GM23338 (cell line): ENCODE results near the gene TMEM121. TPM values are rescaled to one million over a fixed set of nuclear protein-coding genes. Genes with fewer than 3 reads are reported as not detected.

Experiments
- ATAC-seq: fragments of 200-7000 bp; cut with Tn5 transposase; 3 replicates; pipeline ENCODE4 v1.9.1; 2020
- DNase-seq: peaks from one replicate; pipeline ENCODE4 v3.0.0-alpha.2; 2015; ENCODE audit warnings: low spot score
- H2AFZ ChIP-seq: fragments of 200-600 bp; sonication (generic); 2 replicates; pipeline ENCODE4 v1.8.0; 2016; ENCODE audit warnings: antibody characterized with exemption, mild to moderate bottlenecking, moderate library complexity
- H3F3A ChIP-seq: fragments of 200-600 bp; sonication (generic); replicated peaks from 2 replicates; pipeline ENCODE4 v1.8.0; 2017; ENCODE audit warnings: antibody characterized with exemption, mixed run types, low read depth
- H3K27ac ChIP-seq: fragments of 200-600 bp; sonication (generic); 2 replicates; pipeline ENCODE4 v1.6.1; 2016; ENCODE audit warnings: low read depth
- H3K27me3 ChIP-seq: fragments of 200-600 bp; sonication (generic); 2 replicates; pipeline ENCODE4 v1.8.0; 2016; ENCODE audit warnings: mild to moderate bottlenecking, mixed run types, moderate library complexity; ENCODE audit not compliant: insufficient read depth
- H3K36me3 ChIP-seq: fragments of 200-600 bp; sonication (generic); 2 replicates; pipeline ENCODE4 v1.8.0; 2016; ENCODE audit warnings: mild to moderate bottlenecking; ENCODE audit not compliant: insufficient read depth
- H3K4me1 ChIP-seq: fragments of 200-600 bp; sonication (generic); 2 replicates; pipeline ENCODE4 v1.8.0; 2016; ENCODE audit warnings: mild to moderate bottlenecking, moderate library complexity; ENCODE audit not compliant: insufficient read depth
- H3K4me2 ChIP-seq: fragments of 200-600 bp; sonication (generic); 2 replicates; pipeline ENCODE4 v1.7.1; 2017; ENCODE audit warnings: mixed run types
- H3K4me3 ChIP-seq: fragments of 200-600 bp; sonication (generic); 2 replicates; pipeline ENCODE4 v1.6.1; 2016; ENCODE audit warnings: mixed run types
- H3K79me2 ChIP-seq: fragments of 200-600 bp; sonication (generic); replicated peaks from 2 replicates; pipeline ENCODE4 v1.8.0; 2017; ENCODE audit warnings: mild to moderate bottlenecking; ENCODE audit not compliant: insufficient read depth
- H3K9me2 ChIP-seq: fragments of 200-600 bp; sonication (generic); 2 replicates; pipeline ENCODE4 v1.8.0; 2017; ENCODE audit not compliant: insufficient read depth
- H4K20me1 ChIP-seq: fragments of 200-600 bp; sonication (generic); replicated peaks from 2 replicates; pipeline ENCODE4 v1.8.0; 2017; ENCODE audit warnings: mild to moderate bottlenecking; ENCODE audit not compliant: insufficient read depth
- H3K27ac Mint-ChIP-seq: 2 replicates; pipeline ENCODE4 v1.8.0; 2020; ENCODE audit warnings: inconsistent platforms, mild to moderate bottlenecking, moderate library complexity, mixed read lengths
- H3K27me3 Mint-ChIP-seq: 3 replicates; pipeline ENCODE4 v1.8.0; 2022; ENCODE audit warnings: low read depth, mild to moderate bottlenecking, moderate library complexity, mixed read lengths, inconsistent platforms; ENCODE audit not compliant: insufficient read depth, poor library complexity
- H3K36me3 Mint-ChIP-seq: 3 replicates; pipeline ENCODE4 v1.8.0; 2021; ENCODE audit warnings: low read depth, mild to moderate bottlenecking, inconsistent platforms, moderate library complexity, mixed read lengths
- H3K4me1 Mint-ChIP-seq: 3 replicates; pipeline ENCODE4 v1.8.0; 2020; ENCODE audit warnings: mild to moderate bottlenecking, inconsistent platforms, mixed read lengths
- H3K4me3 Mint-ChIP-seq: 3 replicates; pipeline ENCODE4 v1.8.0; 2021; ENCODE audit warnings: moderate library complexity, mild to moderate bottlenecking, inconsistent platforms, mixed read lengths
- H3K9me3 Mint-ChIP-seq: 3 replicates; pipeline ENCODE4 v1.8.0; 2020; ENCODE audit warnings: moderate library complexity, mild to moderate bottlenecking, inconsistent platforms, mixed read lengths
- CREB1 ChIP-seq: fragments of 250-450 bp; sonication (Bioruptor Pico); IDR thresholded peaks from 2 replicates; pipeline ENCODE4 v1.5.0; 2020; ENCODE audit warnings: low read depth, mild to moderate bottlenecking, moderate library complexity
- JUNB ChIP-seq: IDR thresholded peaks from one replicate; pipeline ENCODE4 v1.6.1; 2016; ENCODE audit warnings: antibody characterized with exemption; ENCODE audit not compliant: unreplicated experiment
- NANOG ChIP-seq: IDR thresholded peaks from 2 replicates; pipeline ENCODE4 v1.6.1; 2016; ENCODE audit warnings: antibody characterized with exemption, borderline replicate concordance
- POLR2AphosphoS5 ChIP-seq: IDR thresholded peaks from 2 replicates; pipeline ENCODE4 v1.6.1; 2016; ENCODE audit warnings: antibody characterized with exemption, low read depth
- STAT1 ChIP-seq: IDR thresholded peaks from one replicate; pipeline ENCODE4 v1.6.1; 2016; ENCODE audit warnings: antibody characterized with exemption; ENCODE audit not compliant: unreplicated experiment
- ZNF114 ChIP-seq: fragments of 250-450 bp; sonication (Bioruptor Pico); IDR thresholded peaks from 2 replicates; pipeline ENCODE4 v1.5.0; 2020; ENCODE audit warnings: mild to moderate bottlenecking, moderate library complexity
- polyA plus RNA-seq: library from polyadenylated mRNA; unstranded; fragments of >200 nt; fragmentation: Nextera tagmentation; extraction: Ambion mirVana; gene quantifications from 2 replicates; pipeline ENCODE4 v1.2.1, GENCODE V29; 2016
- total RNA-seq: library from RNA; depleted of rRNA; stranded (reverse); fragments of >200 nt; shearing (Covaris generic); gene quantifications from 2 replicates; pipeline ENCODE4 v1.2.3, GENCODE V29; 2014
- TF ChIP-seq, protein P1 (sequence below), 2 experiments: fragments of 200-600 bp in 1 of 2; sonication (generic) in 1 of 2; conservative IDR thresholded peaks; 2 replicates each; pipeline versions ENCODE4 v1.5.1 to v1.6.1; 2016 to 2017; ENCODE audit warnings: antibody characterized with exemption in 2 of 2, low read depth in 2 of 2, mild to moderate bottlenecking in 2 of 2, moderate library complexity in 1 of 2
- TF ChIP-seq, protein P2 (sequence below): IDR thresholded peaks from 2 replicates; pipeline ENCODE4 v1.6.1; 2016; ENCODE audit warnings: antibody characterized with exemption
- TF ChIP-seq, protein P3 (sequence below): IDR thresholded peaks from one replicate; pipeline ENCODE4 v1.6.1; 2018; ENCODE audit warnings: antibody characterized with exemption; ENCODE audit not compliant: unreplicated experiment
- TF ChIP-seq, protein P4 (sequence below): fragments of 250-450 bp; sonication (Bioruptor Pico); IDR thresholded peaks from 2 replicates; pipeline ENCODE4 v1.5.0; 2020; ENCODE audit warnings: mild to moderate bottlenecking, moderate library complexity

Gene TMEM121
- total and polyA plus RNA-seq, 2 experiments from 2014 or later: 0.13 to 1.3 TPM

DNA sequence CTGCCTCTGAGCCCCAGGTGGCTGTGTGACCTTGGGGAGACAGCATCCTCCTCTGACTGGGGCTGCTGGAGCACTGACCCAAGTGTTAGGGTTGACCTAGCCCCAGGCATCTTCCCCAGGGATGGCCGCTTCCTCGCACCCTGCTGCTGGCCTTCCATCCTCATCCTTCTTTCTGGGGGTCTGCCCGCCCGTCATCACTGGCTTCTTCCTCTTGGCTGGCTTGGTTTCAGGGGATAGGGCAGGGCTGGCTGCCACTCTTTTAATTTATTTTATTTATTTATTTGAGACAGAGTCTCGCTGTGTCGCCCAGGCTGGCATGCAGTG lies 31.8 kb upstream of the TMEM121 start:
- Mint-ChIP-seq H3K36me3 (no peaks in the 10 kb centered on the region), H3K9me3 (peaks cover 6% of the 10 kb centered on the region; the same call in 2 of the 3 replicates), H3K27ac (no peak overlapping the region), H3K4me3 (no peak overlapping the region), H3K4me1 (peaks cover 2% of the 10 kb centered on the region; the same call in 2 of the 3 replicates), H3K27me3 (peaks cover 14% of the 10 kb centered on the region)
- Histone ChIP-seq H3K4me3 (no peak overlapping the region), H3K36me3 (no peaks in the 10 kb centered on the region), H2AFZ (no peak overlapping the region), H3K27ac (no peak overlapping the region), H4K20me1 (no peaks in the 10 kb centered on the region), H3K4me1 (no peaks in the 10 kb centered on the region), H3K4me2 (no peak overlapping the region), H3K79me2 (no peaks in the 10 kb centered on the region), H3K27me3 (peaks cover 6% of the 10 kb centered on the region), H3K9me2 (peaks cover 3% of the 10 kb centered on the region; the same call in 1 of the 2 replicates), H3F3A (peaks cover 4% of the 10 kb centered on the region; the same call in 1 of the 2 replicates)
- DNase-seq (no peak), ATAC-seq (no peak)
- no peak for TF ChIP-seq CREB1 (CRISPR knock-in tag)
- TF ChIP-seq, protein P1, sequence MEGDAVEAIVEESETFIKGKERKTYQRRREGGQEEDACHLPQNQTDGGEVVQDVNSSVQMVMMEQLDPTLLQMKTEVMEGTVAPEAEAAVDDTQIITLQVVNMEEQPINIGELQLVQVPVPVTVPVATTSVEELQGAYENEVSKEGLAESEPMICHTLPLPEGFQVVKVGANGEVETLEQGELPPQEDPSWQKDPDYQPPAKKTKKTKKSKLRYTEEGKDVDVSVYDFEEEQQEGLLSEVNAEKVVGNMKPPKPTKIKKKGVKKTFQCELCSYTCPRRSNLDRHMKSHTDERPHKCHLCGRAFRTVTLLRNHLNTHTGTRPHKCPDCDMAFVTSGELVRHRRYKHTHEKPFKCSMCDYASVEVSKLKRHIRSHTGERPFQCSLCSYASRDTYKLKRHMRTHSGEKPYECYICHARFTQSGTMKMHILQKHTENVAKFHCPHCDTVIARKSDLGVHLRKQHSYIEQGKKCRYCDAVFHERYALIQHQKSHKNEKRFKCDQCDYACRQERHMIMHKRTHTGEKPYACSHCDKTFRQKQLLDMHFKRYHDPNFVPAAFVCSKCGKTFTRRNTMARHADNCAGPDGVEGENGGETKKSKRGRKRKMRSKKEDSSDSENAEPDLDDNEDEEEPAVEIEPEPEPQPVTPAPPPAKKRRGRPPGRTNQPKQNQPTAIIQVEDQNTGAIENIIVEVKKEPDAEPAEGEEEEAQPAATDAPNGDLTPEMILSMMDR (conservative IDR thresholded peaks at IDR 0.05; ENCODE audit: low read depth in 2 of 2): no peak
- TF ChIP-seq POLR2AphosphoS5: no peak
- TF ChIP-seq, protein P2, sequence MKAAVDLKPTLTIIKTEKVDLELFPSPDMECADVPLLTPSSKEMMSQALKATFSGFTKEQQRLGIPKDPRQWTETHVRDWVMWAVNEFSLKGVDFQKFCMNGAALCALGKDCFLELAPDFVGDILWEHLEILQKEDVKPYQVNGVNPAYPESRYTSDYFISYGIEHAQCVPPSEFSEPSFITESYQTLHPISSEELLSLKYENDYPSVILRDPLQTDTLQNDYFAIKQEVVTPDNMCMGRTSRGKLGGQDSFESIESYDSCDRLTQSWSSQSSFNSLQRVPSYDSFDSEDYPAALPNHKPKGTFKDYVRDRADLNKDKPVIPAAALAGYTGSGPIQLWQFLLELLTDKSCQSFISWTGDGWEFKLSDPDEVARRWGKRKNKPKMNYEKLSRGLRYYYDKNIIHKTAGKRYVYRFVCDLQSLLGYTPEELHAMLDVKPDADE: no peak
- TF ChIP-seq, protein P3, sequence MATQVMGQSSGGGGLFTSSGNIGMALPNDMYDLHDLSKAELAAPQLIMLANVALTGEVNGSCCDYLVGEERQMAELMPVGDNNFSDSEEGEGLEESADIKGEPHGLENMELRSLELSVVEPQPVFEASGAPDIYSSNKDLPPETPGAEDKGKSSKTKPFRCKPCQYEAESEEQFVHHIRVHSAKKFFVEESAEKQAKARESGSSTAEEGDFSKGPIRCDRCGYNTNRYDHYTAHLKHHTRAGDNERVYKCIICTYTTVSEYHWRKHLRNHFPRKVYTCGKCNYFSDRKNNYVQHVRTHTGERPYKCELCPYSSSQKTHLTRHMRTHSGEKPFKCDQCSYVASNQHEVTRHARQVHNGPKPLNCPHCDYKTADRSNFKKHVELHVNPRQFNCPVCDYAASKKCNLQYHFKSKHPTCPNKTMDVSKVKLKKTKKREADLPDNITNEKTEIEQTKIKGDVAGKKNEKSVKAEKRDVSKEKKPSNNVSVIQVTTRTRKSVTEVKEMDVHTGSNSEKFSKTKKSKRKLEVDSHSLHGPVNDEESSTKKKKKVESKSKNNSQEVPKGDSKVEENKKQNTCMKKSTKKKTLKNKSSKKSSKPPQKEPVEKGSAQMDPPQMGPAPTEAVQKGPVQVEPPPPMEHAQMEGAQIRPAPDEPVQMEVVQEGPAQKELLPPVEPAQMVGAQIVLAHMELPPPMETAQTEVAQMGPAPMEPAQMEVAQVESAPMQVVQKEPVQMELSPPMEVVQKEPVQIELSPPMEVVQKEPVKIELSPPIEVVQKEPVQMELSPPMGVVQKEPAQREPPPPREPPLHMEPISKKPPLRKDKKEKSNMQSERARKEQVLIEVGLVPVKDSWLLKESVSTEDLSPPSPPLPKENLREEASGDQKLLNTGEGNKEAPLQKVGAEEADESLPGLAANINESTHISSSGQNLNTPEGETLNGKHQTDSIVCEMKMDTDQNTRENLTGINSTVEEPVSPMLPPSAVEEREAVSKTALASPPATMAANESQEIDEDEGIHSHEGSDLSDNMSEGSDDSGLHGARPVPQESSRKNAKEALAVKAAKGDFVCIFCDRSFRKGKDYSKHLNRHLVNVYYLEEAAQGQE: no peak
- TF ChIP-seq, protein P4, sequence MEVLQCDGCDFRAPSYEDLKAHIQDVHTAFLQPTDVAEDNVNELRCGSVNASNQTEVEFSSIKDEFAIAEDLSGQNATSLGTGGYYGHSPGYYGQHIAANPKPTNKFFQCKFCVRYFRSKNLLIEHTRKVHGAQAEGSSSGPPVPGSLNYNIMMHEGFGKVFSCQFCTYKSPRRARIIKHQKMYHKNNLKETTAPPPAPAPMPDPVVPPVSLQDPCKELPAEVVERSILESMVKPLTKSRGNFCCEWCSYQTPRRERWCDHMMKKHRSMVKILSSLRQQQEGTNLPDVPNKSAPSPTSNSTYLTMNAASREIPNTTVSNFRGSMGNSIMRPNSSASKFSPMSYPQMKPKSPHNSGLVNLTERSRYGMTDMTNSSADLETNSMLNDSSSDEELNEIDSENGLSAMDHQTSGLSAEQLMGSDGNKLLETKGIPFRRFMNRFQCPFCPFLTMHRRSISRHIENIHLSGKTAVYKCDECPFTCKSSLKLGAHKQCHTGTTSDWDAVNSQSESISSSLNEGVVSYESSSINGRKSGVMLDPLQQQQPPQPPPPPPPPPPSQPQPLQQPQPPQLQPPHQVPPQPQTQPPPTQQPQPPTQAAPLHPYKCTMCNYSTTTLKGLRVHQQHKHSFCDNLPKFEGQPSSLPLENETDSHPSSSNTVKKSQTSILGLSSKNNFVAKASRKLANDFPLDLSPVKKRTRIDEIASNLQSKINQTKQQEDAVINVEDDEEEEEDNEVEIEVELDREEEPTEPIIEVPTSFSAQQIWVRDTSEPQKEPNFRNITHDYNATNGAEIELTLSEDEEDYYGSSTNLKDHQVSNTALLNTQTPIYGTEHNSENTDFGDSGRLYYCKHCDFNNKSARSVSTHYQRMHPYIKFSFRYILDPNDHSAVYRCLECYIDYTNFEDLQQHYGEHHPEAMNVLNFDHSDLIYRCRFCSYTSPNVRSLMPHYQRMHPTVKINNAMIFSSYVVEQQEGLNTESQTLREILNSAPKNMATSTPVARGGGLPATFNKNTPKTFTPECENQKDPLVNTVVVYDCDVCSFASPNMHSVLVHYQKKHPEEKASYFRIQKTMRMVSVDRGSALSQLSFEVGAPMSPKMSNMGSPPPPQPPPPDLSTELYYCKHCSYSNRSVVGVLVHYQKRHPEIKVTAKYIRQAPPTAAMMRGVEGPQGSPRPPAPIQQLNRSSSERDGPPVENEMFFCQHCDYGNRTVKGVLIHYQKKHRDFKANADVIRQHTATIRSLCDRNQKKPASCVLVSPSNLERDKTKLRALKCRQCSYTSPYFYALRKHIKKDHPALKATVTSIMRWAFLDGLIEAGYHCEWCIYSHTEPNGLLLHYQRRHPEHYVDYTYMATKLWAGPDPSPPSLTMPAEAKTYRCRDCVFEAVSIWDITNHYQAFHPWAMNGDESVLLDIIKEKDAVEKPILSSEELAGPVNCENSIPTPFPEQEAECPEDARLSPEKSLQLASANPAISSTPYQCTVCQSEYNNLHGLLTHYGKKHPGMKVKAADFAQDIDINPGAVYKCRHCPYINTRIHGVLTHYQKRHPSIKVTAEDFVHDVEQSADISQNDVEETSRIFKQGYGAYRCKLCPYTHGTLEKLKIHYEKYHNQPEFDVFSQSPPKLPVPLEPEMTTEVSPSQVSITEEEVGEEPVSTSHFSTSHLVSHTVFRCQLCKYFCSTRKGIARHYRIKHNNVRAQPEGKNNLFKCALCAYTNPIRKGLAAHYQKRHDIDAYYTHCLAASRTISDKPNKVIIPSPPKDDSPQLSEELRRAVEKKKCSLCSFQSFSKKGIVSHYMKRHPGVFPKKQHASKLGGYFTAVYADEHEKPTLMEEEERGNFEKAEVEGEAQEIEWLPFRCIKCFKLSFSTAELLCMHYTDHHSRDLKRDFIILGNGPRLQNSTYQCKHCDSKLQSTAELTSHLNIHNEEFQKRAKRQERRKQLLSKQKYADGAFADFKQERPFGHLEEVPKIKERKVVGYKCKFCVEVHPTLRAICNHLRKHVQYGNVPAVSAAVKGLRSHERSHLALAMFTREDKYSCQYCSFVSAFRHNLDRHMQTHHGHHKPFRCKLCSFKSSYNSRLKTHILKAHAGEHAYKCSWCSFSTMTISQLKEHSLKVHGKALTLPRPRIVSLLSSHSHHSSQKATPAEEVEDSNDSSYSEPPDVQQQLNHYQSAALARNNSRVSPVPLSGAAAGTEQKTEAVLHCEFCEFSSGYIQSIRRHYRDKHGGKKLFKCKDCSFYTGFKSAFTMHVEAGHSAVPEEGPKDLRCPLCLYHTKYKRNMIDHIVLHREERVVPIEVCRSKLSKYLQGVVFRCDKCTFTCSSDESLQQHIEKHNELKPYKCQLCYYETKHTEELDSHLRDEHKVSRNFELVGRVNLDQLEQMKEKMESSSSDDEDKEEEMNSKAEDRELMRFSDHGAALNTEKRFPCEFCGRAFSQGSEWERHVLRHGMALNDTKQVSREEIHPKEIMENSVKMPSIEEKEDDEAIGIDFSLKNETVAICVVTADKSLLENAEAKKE: no peak
- no peak for TF ChIP-seq JUNB
- TF ChIP-seq NANOG: no peak
- TF ChIP-seq ZNF114 (CRISPR knock-in tag): no peak
- TF ChIP-seq STAT1: no peak
